GM23248 (cell line): ENCODE data around the gene SH3BP5L. TPM values are rescaled to one million over a fixed set of nuclear protein-coding genes. Genes with fewer than 3 reads are reported as not detected.

Source experiments
- DNase-seq: peaks from one replicate; pipeline ENCODE4 v3.0.0-alpha.2; 2015
- H2AFZ ChIP-seq: fragments of 200-600 bp; sonication (generic); 2 replicates; pipeline ENCODE4 v1.6.1; 2016; ENCODE audit warnings: antibody characterized with exemption
- H3F3A ChIP-seq: fragments of 200-600 bp; sonication (generic); 2 replicates; pipeline ENCODE4 v1.6.1; 2016; ENCODE audit warnings: mild to moderate bottlenecking, antibody characterized with exemption, mixed run types; ENCODE audit not compliant: insufficient read depth
- H3K27ac ChIP-seq: fragments of 200-600 bp; sonication (generic); 2 replicates; pipeline ENCODE4 v1.5.1; 2016; ENCODE audit warnings: mild to moderate bottlenecking
- H3K27me3 ChIP-seq: fragments of 200-600 bp; sonication (generic); replicated peaks from 2 replicates; pipeline ENCODE4 v1.6.1; 2016; ENCODE audit warnings: mild to moderate bottlenecking; ENCODE audit not compliant: insufficient read depth
- H3K36me3 ChIP-seq: fragments of 200-600 bp; sonication (generic); 2 replicates; pipeline ENCODE4 v1.6.1; 2016; ENCODE audit warnings: low read depth, mild to moderate bottlenecking
- H3K4me1 ChIP-seq: fragments of 200-600 bp; sonication (generic); 2 replicates; pipeline ENCODE4 v1.6.1; 2016; ENCODE audit warnings: mild to moderate bottlenecking; ENCODE audit not compliant: insufficient read depth
- H3K4me2 ChIP-seq: fragments of 200-600 bp; sonication (generic); one replicate; pipeline ENCODE4 v1.6.1; 2016; ENCODE audit warnings: mild to moderate bottlenecking; ENCODE audit not compliant: unreplicated experiment
- H3K4me3 ChIP-seq: fragments of 200-600 bp; sonication (generic); 2 replicates; pipeline ENCODE4 v1.5.1; 2016; ENCODE audit warnings: mild to moderate bottlenecking
- H3K79me2 ChIP-seq: fragments of 200-600 bp; sonication (generic); 2 replicates; pipeline ENCODE4 v1.6.1; 2016; ENCODE audit warnings: mild to moderate bottlenecking; ENCODE audit not compliant: insufficient read depth
- H3K9ac ChIP-seq: fragments of 200-600 bp; sonication (generic); 2 replicates; pipeline ENCODE4 v1.6.1; 2016; ENCODE audit warnings: mild to moderate bottlenecking
- H3K9me2 ChIP-seq: fragments of 200-600 bp; sonication (generic); 2 replicates; pipeline ENCODE4 v1.6.1; 2016; ENCODE audit warnings: mixed run types, mild to moderate bottlenecking, moderate library complexity; ENCODE audit not compliant: insufficient read depth
- H3K9me3 ChIP-seq: fragments of 200-600 bp; sonication (generic); one replicate; pipeline ENCODE4 v1.6.1; 2017; ENCODE audit warnings: low read depth
- H4K20me1 ChIP-seq: fragments of 200-600 bp; sonication (generic); 2 replicates; pipeline ENCODE4 v1.6.0; 2016; ENCODE audit not compliant: insufficient read depth
- EZH2 ChIP-seq: fragments of 200-600 bp; sonication (generic); IDR thresholded peaks from 2 replicates; pipeline ENCODE4 v1.6.1; 2018; ENCODE audit warnings: antibody characterized with exemption, mild to moderate bottlenecking; ENCODE audit not compliant: insufficient read depth, poor library complexity, severe bottlenecking
- EZH2phosphoT487 ChIP-seq: fragments of 200-600 bp; sonication (generic); IDR thresholded peaks from 2 replicates; pipeline ENCODE4 v1.6.1; 2018; ENCODE audit warnings: antibody characterized with exemption, moderate library complexity, mild to moderate bottlenecking, low read depth; ENCODE audit not compliant: insufficient read depth
- WGBS, 2 experiments: methylation state at CpG; one replicate each; pipeline ENCODE4 v1.1.6; 2015 to 2017; ENCODE audit warnings: low lambda C conversion rate in 2 of 2, low coverage in 1 of 2; ENCODE audit errors: missing lambda C conversion rate in 2 of 2; 5-methylcytosine and 5-hydroxymethylcytosine counted together
- in situ Hi-C: fragments of 300-500 bp; cut with MboI; formaldehyde crosslinking; loops from 2 replicates; pipeline ENCODE4 v1.15.0; 2020
- polyA plus RNA-seq: library from polyadenylated mRNA; unstranded; fragments of >200 nt; fragmentation: Nextera tagmentation; extraction: Ambion mirVana; gene quantifications from 2 replicates; pipeline ENCODE4 v1.2.1, GENCODE V29; 2016
- total RNA-seq: library from RNA; depleted of rRNA; stranded (reverse); fragments of >200 nt; shearing (Covaris generic); gene quantifications from 2 replicates; pipeline ENCODE4 v1.2.3, GENCODE V29; 2014

SH3BP5L gene
- total and polyA plus RNA-seq, 2 experiments from 2014 or later = 5.3 to 64.4 TPM

- peak overlapping the region; percentile 95 for H3K9ac ChIP-seq
- 0 to 3% methylated on average over 2 of the region's 2 CpGs for WGBS, 2 experiments
Observed at GRCh38 chr1:248823517-248824001, 2.2 kb downstream of the SH3BP5L start.

GRCh38 chr1:248822148-248823032, 3.3 kb downstream of the SH3BP5L start:
- H3K9me3 ChIP-seq = no peaks in the 10 kb centered on the region
- peaks cover 53% of the 10 kb centered on the region for H3F3A ChIP-seq
- WGBS, 2 experiments = 70% methylated on average over 15 of the region's 15 CpGs
- H3K27me3 ChIP-seq = no peaks in the 10 kb centered on the region
- peak overlapping the region; percentile 80 for H3K4me3 ChIP-seq
- H2AFZ ChIP-seq = no peak overlapping the region
- in situ Hi-C loops = no loop called here
- TF ChIP-seq EZH2 (no peak), EZH2phosphoT487 (no peak)
- peaks cover 69% of the 10 kb centered on the region for H3K4me1 ChIP-seq
- H3K9me2 ChIP-seq = no peaks in the 10 kb centered on the region
- peaks cover 74% of the 10 kb centered on the region for H3K79me2 ChIP-seq
- no peaks in the 10 kb centered on the region for H4K20me1 ChIP-seq
- no peak for DNase-seq
- H3K9ac ChIP-seq = peak overlapping the region; percentile 75
- H3K27ac ChIP-seq = peak overlapping the region; percentile 96
- H3K36me3 ChIP-seq = peaks cover 7% of the 10 kb centered on the region; the same call in 1 of the 2 replicates
- H3K4me2 ChIP-seq = peak overlapping the region; percentile 95

More at GRCh38 chr1:248823517-248824001, 2.2 kb downstream of the SH3BP5L start:
- peak overlapping the region; percentile 95 for H3K4me2 ChIP-seq
- no peaks in the 10 kb centered on the region for H4K20me1 ChIP-seq
- H3K4me1 ChIP-seq = peaks cover 73% of the 10 kb centered on the region
- in situ Hi-C loops = no loop called here
- H3K27me3 ChIP-seq = no peaks in the 10 kb centered on the region
- peak overlapping the region; percentile 80 for H3K4me3 ChIP-seq
- peaks cover 58% of the 10 kb centered on the region for H3F3A ChIP-seq
- peak; percentile 92 for DNase-seq
- H3K9me3 ChIP-seq = no peaks in the 10 kb centered on the region
- H3K36me3 ChIP-seq = peaks cover 7% of the 10 kb centered on the region; the same call in 1 of the 2 replicates
- peak overlapping the region; percentile 96 for H3K27ac ChIP-seq
- TF ChIP-seq EZH2 = no peak
- TF ChIP-seq EZH2phosphoT487 = no peak
- H2AFZ ChIP-seq = no peak overlapping the region
- peaks cover 62% of the 10 kb centered on the region for H3K79me2 ChIP-seq
- H3K9me2 ChIP-seq = no peaks in the 10 kb centered on the region

- peak overlapping the region; percentile 80 for H3K4me3 ChIP-seq
- H3K27ac ChIP-seq = peak overlapping the region; percentile 96
- peaks cover 61% of the 10 kb centered on the region for H3K4me1 ChIP-seq
- H3K9me3 ChIP-seq = no peaks in the 10 kb centered on the region
- H4K20me1 ChIP-seq = no peaks in the 10 kb centered on the region
- no peak overlapping the region for H2AFZ ChIP-seq
- peak overlapping the region; percentile 95 for H3K4me2 ChIP-seq
- no peaks in the 10 kb centered on the region for H3K9me2 ChIP-seq
- H3K9ac ChIP-seq = peak overlapping the region; percentile 75
- peaks cover 81% of the 10 kb centered on the region for H3K79me2 ChIP-seq
- no peak for TF ChIP-seq EZH2
- no peak for TF ChIP-seq EZH2phosphoT487
- no peaks in the 10 kb centered on the region for H3K27me3 ChIP-seq
- H3F3A ChIP-seq = peaks cover 50% of the 10 kb centered on the region
- in situ Hi-C loops = no loop called here
- 76 to 83% methylated on average over 7 of the region's 7 CpGs for WGBS, 2 experiments
- H3K36me3 ChIP-seq = peaks cover 7% of the 10 kb centered on the region; the same call in 1 of the 2 replicates
- DNase-seq = no peak
Observed at GRCh38 chr1:248821641-248822040, 4.1 kb downstream of the SH3BP5L start.

GRCh38 chr1:248821101-248821500, 4.6 kb downstream of the SH3BP5L start:
- H3K79me2 ChIP-seq = peaks cover 87% of the 10 kb centered on the region
- H3K27ac ChIP-seq = peak overlapping the region; percentile 96
- H4K20me1 ChIP-seq = no peaks in the 10 kb centered on the region
- H2AFZ ChIP-seq = no peak overlapping the region
- H3K36me3 ChIP-seq = peaks cover 9% of the 10 kb centered on the region; the same call in 1 of the 2 replicates
- DNase-seq = peak; percentile 96
- H3F3A ChIP-seq = peaks cover 46% of the 10 kb centered on the region
- TF ChIP-seq EZH2 = no peak
- TF ChIP-seq EZH2phosphoT487 = no peak
- peak overlapping the region; percentile 80 for H3K4me3 ChIP-seq
- H3K4me2 ChIP-seq = peak overlapping the region; percentile 95
- H3K9ac ChIP-seq = peak overlapping the region; percentile 75
- H3K9me2 ChIP-seq = no peaks in the 10 kb centered on the region
- peaks cover 60% of the 10 kb centered on the region for H3K4me1 ChIP-seq
- H3K9me3 ChIP-seq = no peaks in the 10 kb centered on the region
- no peaks in the 10 kb centered on the region for H3K27me3 ChIP-seq
- in situ Hi-C loops = no loop called here
- 0% methylated on average over 3 of the region's 3 CpGs for WGBS, 2 experiments
